Brain pericyte (primary cell): ENCODE data around the gene C3orf18.

Experiments
- DNase-seq: peaks from one replicate; pipeline ENCODE4 v3.0.0-alpha.2; 2012; ENCODE audit warnings: low read depth, low spot score

Gene C3orf18

DNA sequence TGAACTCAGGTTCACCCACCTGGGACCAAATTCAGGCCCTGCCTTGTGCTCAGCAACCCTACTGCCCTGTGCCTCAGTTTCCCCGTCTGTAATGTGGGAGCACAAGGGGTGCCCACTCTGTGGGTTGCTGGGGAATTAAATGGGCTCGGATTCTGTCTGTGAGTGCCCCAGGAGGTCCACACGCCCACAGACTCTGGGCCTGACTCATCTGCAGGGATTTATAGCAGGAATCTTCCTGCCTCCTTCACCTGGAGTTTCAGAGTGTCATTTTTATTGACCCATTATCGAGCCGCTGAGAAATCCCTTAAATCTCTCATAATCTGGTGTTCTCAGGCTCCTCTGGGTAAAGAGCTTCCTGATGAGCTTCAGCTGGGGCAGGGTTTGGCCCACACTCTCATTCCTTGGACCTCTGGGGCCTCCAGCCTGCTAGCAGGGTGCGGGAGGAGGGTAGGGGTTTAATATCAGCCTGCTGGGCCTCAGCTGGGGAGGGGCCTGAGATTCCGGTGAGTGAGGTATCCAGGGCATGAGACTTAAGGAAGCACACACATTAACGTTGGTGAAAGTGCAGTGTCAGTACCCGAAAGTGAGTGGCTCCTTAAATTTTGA lies 16.4 kb downstream of the C3orf18 start:
- DNase-seq = no peak

DNA sequence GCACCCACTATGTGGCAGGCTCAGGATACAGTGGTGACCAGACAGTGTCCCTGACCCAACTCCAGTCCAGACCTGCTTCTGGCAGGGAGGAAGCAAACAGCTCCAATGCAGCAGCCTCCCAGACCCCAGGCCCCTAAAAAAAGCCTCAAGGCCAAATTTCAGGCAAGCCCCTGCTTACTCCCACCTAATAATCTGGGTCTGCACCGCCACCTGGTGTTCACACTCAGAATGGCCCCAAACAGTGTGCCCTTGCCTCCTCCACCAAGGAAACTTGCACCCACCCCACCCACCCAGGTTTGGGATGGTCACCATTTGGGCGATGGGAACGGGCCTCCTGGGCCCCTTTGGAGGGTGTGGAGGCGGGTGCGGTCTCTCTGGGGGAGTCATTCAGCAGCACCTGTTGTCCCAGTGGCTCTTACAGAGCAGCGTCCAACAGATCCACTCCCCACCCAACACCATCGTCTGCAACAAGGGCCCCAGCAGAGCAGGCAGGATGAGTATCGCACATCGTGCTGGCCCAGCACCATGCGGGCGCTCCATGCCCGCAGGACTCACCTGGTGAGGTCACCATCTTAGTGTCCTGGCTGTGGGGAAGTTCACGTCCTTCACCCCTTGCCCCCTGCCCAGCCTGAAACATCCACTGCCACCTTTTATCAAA lies 17.3 kb downstream of the C3orf18 start:
- DNase-seq = no peak

DNA sequence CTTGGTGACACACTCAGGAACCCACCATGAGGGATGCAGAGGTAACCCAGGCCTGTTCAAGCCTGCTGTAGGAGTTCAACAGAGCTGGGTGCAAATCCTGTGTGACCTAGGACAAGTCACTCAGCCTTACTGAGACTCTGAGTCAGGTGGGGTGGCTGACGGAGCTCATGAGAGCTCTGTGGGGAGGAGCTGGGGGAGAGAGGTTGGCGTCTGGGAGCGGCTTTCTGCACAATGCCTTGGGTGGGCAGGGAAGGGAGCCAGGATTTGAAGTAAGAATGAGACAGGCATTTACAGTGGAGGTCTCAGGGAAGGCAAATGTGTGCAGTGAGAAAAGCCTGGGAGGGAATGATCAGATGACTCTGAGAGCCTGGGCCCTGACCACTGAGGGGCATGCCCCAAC lies 18.3 kb downstream of the C3orf18 start:
- no peak for DNase-seq

DNA sequence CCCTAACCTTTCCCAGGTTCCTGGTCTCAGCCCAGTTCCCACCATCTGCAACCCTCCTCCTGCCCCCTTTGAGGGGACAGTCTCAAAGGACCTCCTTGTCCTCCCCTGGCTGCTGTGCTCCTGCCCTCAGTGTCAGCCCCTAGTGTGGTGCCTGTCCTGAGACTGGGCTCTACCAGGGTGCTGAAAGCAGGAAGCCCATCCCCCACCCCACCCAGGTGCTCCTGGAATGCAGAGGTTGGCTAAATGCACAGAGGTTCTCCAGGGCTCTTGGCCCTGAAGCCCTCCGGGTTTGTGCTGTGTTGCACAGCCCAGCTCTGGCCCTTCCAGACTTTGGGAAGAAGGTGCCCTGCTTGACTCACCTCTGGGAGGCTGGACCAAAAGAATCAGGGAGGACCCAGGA lies 21.8 kb downstream of the C3orf18 start:
- DNase-seq = no peak

DNA sequence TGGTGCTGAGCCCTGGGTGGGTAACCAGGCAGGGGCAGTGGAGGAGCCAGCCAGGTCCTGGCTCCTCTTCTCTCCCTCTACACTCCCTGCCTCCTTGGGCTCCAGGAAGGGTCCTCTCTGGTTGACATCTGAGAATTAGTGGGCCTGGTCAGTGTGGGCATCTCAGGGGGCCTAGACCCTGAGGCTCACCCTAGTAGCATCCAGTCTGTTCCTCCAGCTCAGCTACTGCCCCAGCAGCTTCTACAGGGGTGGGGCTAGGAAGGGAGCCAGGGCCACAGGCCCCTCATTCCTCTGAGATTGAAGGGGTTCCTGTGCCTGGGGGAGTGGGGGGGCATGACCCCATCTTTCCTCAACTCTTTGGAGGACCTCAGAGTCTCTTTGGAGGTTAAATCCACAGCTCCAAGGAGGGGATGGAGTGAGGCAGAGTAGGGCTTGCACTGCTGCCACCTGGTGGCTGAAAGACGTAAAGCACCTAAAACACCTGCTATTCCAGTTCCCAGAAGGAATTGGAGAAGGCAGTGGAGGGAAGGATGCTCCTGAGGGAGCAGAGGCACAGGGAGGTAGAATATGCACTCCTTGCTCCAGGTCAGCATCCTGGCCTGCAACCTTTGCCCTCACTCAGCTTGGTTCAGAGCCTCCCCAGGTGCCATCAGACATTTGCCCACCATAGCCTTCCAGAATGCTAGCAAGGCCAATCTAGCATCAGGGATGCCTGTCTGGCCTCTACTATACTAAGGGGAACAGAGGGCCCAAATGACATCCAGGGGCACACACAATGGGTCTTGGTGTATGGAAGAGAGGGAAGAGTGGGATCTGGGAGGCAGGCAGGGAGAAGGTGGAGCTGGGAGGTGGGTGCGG lies 25.1 kb downstream of the C3orf18 start:
- no peak for DNase-seq

DNA sequence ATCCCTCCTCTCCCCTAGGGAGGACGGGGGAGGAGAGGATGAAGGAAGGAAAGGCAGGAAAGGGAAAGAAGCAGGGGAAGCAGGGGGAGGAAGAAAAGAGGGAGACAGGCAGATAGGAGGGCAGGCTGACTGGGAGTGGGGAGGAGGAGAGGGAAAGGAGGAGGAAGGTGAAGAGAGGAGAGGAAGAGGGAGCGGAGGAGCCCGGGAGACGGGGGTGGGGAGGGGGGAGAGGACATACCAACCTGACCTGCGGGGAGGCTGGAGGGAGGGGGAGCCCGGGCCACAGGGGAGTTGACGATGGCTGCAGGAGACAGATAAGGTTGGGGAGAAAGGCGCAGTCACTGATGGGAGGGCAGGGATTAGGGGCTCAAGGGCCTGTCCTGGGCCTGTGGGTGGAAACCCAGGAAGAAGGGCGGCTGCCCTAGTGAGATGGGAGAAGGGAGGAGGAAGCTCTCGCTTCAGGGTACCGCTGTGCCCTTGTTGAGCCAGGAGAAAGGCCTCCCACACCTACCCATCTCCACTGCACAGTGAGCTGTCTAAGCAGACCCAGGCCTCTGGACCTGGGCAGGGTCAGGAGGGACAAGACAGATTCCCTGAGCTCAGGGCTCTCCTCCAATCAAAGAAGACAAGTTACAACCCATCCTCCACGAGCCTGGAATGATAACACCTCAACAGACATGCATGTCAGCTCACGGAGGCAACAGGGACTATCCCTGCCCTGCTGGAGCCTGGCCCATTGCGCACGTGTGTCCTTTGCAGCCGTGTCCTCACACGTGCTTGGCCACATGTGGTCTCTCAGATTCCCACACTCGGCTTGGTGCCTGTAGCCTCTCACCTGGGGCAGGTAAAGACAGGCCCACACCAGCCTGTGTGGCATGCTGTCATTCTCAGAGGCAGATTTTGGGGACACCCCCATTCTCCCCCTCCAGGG lies 27.9 kb downstream of the C3orf18 start:
- DNase-seq = no peak

DNA sequence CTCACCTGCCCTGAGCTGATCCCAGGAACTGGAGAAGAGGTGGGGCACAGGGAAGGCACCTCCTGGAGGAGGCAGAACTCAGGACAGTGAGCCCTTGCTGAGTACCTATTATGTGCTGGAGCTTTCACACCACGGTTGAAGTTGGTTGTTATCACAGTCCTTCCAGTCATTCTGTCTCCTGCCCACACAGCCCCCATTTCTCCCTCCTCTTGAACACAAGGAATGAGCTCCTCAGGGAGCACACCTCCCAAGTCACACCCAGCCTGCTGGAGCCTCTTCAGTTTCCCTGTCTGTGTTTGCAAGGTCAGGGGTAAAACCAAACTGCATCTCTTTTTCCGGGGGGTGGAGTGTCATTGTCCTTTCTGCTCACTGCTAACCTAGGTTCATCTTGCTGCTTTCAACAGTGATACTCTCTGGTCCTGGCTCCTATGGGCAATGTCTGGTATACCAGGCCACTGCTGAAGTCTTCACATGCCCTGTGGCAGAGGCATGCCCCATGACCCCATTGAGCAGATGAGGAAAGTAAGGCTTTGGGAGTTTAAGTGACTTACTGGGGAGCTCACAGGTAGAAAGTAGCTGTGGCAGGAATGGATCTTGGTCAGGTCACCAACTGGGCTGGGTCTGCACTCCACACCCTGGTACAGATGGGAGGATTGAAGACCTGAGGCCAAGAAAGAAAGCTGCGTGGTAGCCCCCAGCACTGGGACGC lies 30.0 kb downstream of the C3orf18 start:
- no peak for DNase-seq

DNA sequence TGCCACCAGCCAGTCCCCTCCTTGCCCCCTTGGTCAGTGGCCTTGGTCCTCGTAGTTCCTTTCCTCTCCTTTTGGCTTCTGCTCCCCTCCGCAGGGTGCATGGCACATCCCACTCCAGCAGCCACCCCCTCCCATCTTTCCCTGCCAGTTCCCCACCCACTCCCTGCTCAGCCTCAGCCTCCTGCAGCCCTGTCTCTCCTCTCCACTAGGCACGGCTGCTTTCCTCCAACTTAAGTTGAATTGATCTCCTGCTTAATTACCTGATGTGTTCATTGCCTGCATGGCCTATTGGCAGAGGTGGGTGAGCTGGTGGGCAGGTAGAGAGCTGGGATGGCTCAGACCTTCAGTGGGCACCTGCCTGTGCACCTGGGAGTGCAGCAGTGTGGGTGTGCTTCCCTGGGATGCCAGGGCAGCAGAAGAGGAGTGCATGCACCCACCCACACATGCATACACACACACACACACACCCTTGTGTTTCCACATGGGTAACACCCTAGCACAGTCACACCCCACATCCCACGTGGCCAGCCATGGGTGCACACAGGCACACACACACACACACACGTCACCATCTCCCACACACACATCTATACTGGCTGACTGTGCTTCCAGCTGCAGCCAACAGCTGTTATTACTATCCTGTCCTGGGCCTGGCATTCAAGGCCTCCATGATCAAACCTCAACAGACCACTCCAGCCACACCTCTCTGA lies 30.9 kb downstream of the C3orf18 start:
- no peak for DNase-seq

DNA sequence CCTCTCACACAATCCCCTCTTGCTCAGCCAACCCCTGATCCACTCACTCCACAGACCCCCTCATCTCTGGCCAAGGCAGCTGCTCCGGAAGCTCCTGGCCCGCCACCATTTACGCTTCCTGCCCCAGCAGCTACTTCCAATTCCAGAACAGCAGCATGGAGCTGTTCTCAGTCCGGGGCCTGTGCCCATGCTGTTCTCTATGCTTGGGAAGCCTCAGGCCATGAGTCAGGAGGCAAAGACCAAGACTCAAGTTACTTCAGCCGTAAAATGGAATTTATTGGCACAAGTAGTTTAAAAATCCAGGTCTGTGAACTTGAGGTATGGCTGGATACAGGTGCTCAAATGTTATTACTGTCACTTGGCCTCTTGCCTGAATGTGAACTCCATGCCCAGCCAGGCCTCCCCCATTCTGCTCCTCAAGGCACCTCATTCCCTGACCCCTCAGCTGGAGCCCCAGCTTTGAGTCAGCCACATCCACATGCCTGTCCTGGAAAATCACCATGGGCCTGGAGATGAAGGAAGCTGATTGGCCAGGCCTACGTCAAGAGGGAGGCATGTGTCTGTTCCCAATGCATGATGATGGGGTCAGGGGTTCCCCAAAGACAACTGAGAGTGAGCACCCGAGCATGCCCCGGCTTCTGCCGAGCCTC lies 32.7 kb downstream of the C3orf18 start:
- no peak for DNase-seq

DNA sequence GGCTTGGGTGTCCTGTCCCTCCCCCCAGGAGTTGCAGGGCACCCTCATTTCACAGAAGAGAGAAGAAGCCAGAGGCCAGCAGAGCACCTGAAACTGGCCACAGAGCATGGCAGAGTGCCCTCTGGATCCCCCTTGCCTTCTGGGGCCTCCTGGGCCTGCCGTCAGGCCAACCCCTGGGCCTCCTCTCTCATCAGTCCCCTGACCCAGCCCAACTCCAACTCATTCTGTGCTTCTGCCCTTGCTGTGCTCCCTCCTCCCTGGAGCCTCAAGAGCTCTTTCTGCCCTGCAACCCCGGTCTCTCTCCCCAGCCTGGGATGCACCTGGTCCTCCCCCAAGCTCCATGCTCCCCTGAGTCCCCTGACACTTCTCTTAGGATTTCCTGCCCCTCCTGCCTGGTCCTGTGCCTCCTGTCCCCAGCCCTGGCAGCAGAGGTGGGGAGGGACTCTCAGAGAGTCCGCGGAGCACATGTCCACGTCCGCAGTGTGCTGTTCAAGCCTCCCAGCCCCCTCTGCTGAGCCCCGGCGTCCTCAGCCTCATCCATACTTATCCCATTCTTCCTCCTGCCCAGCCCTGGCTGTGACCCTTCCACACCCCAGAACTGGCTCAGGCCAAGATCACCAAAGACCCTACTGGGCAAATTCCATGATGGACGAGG lies 33.6 kb downstream of the C3orf18 start:
- DNase-seq = no peak

DNA sequence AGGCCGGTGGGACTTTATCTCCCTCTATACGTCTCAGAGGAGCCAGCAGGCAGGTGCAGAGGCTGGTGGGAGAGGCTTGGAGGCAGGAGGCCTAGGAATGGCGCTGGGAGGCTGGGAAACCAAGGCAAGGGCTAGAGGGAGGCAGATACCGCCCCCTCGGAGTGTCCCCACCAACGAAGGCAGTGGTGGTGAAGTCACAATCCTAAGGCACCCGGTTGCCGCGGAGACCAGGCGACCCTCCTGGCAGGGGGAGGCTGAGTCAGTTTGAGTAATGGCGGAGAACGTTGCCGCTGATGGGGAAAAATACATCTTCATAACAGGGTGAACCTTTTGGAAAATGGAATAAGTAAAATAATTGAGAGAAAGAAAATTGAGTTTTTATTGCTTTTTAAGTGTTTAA lies 34.2 kb downstream of the C3orf18 start:
- no peak for DNase-seq

DNA sequence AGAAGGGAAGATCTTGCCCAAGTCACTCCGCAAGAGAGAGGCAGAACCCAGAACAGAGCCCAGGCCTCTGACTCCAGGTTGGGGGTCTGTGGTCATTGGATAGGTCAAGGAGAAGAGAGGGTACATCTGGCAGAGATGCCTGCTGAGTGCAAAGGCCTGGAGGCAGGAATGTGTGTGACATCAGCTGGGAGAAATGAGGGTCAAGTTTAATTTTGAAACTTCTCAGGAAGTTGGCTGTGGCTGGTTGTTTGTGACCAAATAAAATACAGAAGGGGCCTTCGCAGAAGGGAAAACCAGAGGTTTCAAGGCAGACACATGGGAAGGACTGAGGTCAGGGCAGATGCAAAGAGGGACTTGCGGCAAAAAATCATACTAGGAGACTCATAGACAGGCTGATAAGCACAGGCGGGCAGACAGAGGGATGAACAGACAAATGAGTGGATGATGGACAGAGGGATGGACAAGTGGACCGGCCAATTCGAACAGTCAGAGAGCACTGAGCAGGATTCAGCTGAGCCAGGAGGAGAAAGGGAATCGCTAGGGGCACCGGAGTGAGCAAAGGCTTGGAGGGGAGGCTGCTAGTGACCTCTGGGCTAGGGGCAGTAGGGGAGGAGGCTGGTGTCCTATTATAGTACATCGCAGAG lies 35.4 kb downstream of the C3orf18 start:
- no peak for DNase-seq

DNA sequence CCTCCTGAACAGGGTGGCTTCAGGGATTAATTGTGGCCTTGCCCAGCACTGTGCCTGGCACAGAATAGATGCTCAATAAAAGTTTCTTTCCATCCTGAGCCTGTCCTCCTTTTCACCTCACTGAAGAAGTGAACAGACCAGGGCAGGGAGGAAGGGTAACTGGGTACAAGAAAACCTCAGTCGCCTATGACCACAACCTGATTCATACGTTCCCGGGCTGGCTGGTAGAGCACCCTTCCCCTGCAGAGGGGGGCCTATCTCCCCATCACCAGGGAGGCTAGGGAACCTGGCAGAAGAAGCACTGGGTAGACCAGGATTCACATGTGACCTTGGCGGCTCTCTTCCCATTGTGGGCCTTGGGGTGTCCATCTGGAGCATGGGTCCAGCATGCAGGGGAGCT lies 36.3 kb downstream of the C3orf18 start:
- no peak for DNase-seq

DNA sequence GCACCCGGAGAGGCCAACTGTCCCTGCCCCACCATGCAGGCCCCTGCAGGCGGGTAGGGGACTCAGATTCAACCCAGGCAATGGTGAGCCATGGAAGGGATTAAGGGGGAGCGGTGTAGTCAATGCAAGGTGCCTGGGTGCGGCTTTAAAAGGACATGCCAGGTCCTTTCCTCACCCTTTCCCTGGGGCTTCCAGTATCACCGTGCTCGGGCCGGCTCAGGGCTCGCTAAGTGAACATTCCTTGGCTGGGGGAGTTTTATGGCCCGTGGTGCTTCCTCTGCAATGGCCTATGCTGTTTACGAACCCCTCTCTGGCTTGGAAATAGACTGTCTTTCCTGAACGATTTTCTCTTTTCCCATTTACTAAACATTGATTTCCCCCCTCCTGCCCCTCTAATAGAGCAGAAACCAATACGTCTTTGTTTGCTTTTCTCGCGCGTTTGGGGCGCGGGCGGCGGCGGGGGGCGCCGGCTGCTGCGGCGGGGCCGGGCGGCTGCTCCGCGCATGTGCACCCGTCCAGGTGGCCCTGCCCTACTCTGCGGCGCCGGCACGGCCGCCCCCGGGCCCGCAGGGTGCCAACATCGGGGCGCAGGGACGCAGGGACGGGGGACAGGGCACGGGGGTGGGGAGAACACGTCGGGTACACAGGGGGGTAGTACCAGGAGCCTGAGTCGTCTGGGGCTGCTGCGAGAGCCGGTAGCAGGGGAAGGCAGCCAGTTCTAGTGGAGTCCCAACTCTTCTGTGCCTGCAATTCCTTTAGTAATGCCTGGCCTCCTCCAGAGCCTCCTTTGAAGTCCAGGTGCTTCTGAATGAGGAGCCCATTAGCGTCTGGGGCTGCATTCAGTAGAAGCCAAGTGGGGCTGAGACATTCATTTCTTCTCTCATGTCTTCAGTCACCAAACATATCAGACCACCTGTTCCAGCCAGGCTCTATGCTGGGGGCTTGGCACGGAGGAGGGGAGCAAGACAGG lies 37.3 kb downstream of the C3orf18 start:
- no peak for DNase-seq

DNA sequence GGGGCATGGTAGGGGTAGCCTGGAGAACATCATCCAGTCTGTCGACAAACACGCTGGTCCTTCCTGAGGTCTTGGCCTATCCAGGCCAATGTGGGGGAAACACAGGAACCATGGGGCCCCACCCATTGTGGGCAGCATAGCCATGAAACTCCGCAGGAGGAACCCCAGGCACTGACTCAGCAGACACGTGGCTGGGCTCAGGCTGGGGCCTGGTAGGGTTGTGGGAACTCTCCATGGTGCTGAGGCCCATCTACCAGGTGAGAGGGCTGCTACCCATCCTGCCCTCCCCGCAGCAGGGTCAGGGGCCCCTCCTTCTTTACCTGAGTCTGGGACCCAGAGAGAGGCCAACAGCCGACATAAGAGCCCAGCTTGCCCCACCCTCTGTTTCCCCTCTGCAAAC lies 41.6 kb downstream of the C3orf18 start:
- no peak for DNase-seq

DNA sequence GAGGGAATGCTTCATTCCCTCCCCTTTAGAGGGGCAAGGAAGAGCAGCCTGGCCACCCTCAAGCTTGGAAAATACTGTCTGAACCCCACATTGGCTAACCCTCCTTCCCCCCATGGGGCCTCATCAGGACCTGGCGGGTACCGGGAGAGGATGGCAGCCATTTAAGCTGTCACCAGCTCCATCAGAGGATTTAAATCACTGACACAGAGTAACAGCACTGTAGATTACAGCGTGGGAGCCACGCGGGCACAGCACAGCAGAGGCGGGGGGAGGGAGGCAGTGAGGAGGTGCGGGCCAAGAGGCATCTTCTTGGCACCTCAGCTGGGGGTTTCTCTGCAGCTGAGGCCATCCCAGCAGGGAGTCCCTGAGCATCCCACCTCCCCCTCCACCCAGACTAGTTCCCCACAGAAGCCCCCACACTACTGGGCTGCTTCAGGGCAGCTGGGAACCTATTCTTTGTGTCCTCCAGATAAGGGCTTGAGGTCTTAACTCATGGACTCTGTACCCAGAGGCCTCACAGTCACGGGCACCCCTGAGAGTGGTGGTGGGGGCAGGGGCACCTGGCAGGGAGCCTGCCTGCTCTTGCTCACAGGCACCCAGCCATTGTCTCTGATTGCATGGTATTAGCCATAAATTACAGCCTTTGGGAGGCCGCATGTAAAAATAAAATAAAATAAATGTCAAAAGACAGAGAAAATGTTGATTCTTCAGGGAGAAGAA lies 42.2 kb downstream of the C3orf18 start:
- DNase-seq = no peak

DNA sequence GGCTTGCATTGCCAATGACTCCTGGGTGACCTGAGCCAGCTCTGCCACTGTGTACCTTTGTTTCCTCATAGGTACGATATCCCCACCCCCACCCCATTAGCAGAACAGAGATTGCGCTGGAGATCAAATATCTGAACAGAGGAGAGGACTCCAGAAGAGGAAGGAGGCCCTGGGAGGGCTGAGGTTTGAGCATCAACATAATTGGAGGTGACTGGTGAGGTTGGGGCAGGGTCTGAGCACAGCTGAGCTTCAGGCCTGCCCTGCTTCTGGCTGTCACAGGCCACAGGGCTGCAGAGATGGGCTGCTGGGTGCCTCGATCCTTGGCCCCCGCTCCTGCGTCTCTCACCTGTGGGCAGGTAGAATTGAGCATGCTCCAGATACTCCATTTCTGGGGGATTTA lies 42.8 kb downstream of the C3orf18 start:
- DNase-seq = no peak
